Measurements from ENCODE around the gene INSR.

- TF ChIP-seq INSM2 (tag by site-specific recombination; IDR thresholded peaks at IDR 0.05) = no peak
- TF ChIP-seq ZNF701 (tag by site-specific recombination; IDR thresholded peaks at IDR 0.05) = no peak
- no peak for TF ChIP-seq SETDB1 (IDR thresholded peaks at IDR 0.05; ENCODE audit: insufficient read length, low read length)
- no peak for TF ChIP-seq ZFP37 (tag by site-specific recombination; IDR thresholded peaks at IDR 0.05)
- no peak for TF ChIP-seq ZNF416 (tag by site-specific recombination; IDR thresholded peaks at IDR 0.05)
- TF ChIP-seq, protein P1, sequence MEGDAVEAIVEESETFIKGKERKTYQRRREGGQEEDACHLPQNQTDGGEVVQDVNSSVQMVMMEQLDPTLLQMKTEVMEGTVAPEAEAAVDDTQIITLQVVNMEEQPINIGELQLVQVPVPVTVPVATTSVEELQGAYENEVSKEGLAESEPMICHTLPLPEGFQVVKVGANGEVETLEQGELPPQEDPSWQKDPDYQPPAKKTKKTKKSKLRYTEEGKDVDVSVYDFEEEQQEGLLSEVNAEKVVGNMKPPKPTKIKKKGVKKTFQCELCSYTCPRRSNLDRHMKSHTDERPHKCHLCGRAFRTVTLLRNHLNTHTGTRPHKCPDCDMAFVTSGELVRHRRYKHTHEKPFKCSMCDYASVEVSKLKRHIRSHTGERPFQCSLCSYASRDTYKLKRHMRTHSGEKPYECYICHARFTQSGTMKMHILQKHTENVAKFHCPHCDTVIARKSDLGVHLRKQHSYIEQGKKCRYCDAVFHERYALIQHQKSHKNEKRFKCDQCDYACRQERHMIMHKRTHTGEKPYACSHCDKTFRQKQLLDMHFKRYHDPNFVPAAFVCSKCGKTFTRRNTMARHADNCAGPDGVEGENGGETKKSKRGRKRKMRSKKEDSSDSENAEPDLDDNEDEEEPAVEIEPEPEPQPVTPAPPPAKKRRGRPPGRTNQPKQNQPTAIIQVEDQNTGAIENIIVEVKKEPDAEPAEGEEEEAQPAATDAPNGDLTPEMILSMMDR (tag by site-specific recombination; IDR thresholded peaks at IDR 0.05) = no peak
- TF ChIP-seq ZFP3 (tag by site-specific recombination; IDR thresholded peaks at IDR 0.05; ENCODE audit: low read depth) = no peak
- no peak for TF ChIP-seq ZNF16 (tag by site-specific recombination; IDR thresholded peaks at IDR 0.05; ENCODE audit: low read depth)
- TF ChIP-seq ZNF266 (tag by site-specific recombination; IDR thresholded peaks at IDR 0.05; ENCODE audit: low read depth) = no peak
- no peak for TF ChIP-seq ZNF670 (tag by site-specific recombination; IDR thresholded peaks at IDR 0.05; ENCODE audit: low read depth)
Measured at GRCh38 chr19:7264858-7265257, 29.4 kb downstream of the INSR start.
